Measurements from ENCODE around the gene NBAS.

DNA sequence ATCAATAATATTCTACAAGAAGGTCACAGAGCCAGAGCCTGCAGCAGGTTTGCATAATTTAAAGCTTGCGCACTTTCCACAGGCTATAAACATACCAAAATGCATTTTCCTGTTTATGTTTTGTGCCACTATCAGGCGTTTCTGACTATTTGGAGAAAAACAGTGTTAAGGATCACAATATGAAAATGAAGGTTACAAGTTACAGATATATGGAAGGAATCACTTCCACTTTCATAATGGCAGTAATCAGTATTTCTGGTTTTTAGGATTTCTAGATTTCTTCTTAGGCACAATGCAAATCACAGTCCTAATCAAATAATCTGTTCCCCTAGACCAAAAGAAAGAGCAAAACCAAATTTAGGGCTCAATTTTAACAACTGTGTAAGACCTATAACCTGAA lies 279.5 kb downstream of the NBAS start:
- TF ChIP-seq RELA (IDR thresholded peaks at IDR 0.05; ENCODE audit: borderline replicate concordance, partially characterized antibody) (no peak), EZH2 (IDR thresholded peaks at IDR 0.05; ENCODE audit: borderline replicate concordance, control insufficient read depth, low read depth, low read length) (no peak), YY1 (IDR thresholded peaks at IDR 0.05; ENCODE audit: low read depth, low read length) (no peak), TBL1XR1 (IDR thresholded peaks at IDR 0.05; ENCODE audit: low read depth, low read length) (no peak), TAF1 (IDR thresholded peaks at IDR 0.05; ENCODE audit: borderline replicate concordance, low read depth, low read length) (no peak), PAX5 (IDR thresholded peaks at IDR 0.05; ENCODE audit: borderline replicate concordance, low read depth, low read length) (no peak), NFYA (IDR thresholded peaks at IDR 0.05; ENCODE audit: borderline replicate concordance, low read depth, low read length) (no peak)
- TF ChIP-seq, protein P1, sequence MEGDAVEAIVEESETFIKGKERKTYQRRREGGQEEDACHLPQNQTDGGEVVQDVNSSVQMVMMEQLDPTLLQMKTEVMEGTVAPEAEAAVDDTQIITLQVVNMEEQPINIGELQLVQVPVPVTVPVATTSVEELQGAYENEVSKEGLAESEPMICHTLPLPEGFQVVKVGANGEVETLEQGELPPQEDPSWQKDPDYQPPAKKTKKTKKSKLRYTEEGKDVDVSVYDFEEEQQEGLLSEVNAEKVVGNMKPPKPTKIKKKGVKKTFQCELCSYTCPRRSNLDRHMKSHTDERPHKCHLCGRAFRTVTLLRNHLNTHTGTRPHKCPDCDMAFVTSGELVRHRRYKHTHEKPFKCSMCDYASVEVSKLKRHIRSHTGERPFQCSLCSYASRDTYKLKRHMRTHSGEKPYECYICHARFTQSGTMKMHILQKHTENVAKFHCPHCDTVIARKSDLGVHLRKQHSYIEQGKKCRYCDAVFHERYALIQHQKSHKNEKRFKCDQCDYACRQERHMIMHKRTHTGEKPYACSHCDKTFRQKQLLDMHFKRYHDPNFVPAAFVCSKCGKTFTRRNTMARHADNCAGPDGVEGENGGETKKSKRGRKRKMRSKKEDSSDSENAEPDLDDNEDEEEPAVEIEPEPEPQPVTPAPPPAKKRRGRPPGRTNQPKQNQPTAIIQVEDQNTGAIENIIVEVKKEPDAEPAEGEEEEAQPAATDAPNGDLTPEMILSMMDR (IDR thresholded peaks at IDR 0.05 in 2 of 3, conservative IDR thresholded peaks at IDR 0.05 in 1 of 3; ENCODE audit: control insufficient read depth in 2 of 3, extremely low read depth in 1 of 3, insufficient read depth in 1 of 3, low read depth in 3 of 3, low read length in 3 of 3) = no peak
- TF ChIP-seq, protein P2, sequence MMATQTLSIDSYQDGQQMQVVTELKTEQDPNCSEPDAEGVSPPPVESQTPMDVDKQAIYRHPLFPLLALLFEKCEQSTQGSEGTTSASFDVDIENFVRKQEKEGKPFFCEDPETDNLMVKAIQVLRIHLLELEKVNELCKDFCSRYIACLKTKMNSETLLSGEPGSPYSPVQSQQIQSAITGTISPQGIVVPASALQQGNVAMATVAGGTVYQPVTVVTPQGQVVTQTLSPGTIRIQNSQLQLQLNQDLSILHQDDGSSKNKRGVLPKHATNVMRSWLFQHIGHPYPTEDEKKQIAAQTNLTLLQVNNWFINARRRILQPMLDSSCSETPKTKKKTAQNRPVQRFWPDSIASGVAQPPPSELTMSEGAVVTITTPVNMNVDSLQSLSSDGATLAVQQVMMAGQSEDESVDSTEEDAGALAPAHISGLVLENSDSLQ (IDR thresholded peaks at IDR 0.05) = no peak

Data from GM12878 (cell line).